HepG2 (cell line): ENCODE measurements around the gene CEL. TPM values are rescaled to one million over a fixed set of nuclear protein-coding genes. Genes with fewer than 3 reads are reported as not detected.

Experiments
- ATAC-seq: fragments of 200-7000 bp; cut with Tn5 transposase; 3 replicates; pipeline ENCODE4 v1.9.1; 2020; ENCODE audit warnings: mild to moderate bottlenecking, moderate library complexity
- BruUV-seq: library from RNA; stranded (reverse); fragments of 400-500 nt; replicated peaks from 2 replicates; lab custom pipeline; 2021; lab: Mats Ljungman, UMichigan
- CTCF ChIA-PET: fragments of 300-600 bp; formaldehyde crosslinking; extraction: SDS; loops from one replicate; lab custom pipeline; 2021; ENCODE audit warnings: low total read pairs, inconsistent platforms, low intra/inter-chr PET ratio; lab: Yijun Ruan, JAX
- POLR2A ChIA-PET: fragments of 350-600 bp; sonication (Branson Sonifier 250); formaldehyde crosslinking; loops from one replicate; lab custom pipeline; 2020; ENCODE audit warnings: antibody characterized with exemption, inconsistent platforms; lab: Yijun Ruan, JAX
- DNase-seq: peaks from one replicate; pipeline ENCODE4 v3.0.0-alpha.2; 2015; ENCODE audit warnings: low spot score
- FAIRE-seq: peaks from 3 replicates; lab custom pipeline; 2011; peaks lifted over from hg19 to GRCh38; lab: Jason Lieb, UNC
- H2AFZ ChIP-seq: one replicate; pipeline ENCODE4 v1.6.1; 2011; ENCODE audit warnings: low read length, inconsistent platforms
- H3K27ac ChIP-seq: fragments of 300-600 bp; 3 replicates; pipeline ENCODE4 v1.8.0; 2011; ENCODE audit warnings: mixed run types, mild to moderate bottlenecking, mixed read lengths, low read length, inconsistent platforms; ENCODE audit not compliant: insufficient read depth; ENCODE audit errors: extremely low read length
- H3K27me3 ChIP-seq, 2 experiments: fragments of 200-600 bp in 1 of 2; 2 replicates in 1 of 2; 3 replicates in 1 of 2; pipeline versions ENCODE4 v1.6.0 to v1.8.0; 2011; ENCODE audit warnings: low read length in 2 of 2, mild to moderate bottlenecking in 2 of 2, moderate library complexity in 2 of 2, inconsistent platforms in 1 of 2; ENCODE audit not compliant: insufficient read depth in 2 of 2, control insufficient read depth in 1 of 2
- H3K36me3 ChIP-seq, 2 experiments: fragments of 200-600 bp in 1 of 2; replicated peaks in 1 of 2; 2 replicates in 1 of 2; 3 replicates in 1 of 2; pipeline versions ENCODE4 v1.5.1 to v1.8.0; 2011; ENCODE audit warnings: low read length in 2 of 2, inconsistent platforms in 1 of 2; ENCODE audit not compliant: insufficient read depth in 2 of 2, control insufficient read depth in 1 of 2
- H3K4me1 ChIP-seq: 2 replicates; pipeline ENCODE4 v1.5.1; 2012; ENCODE audit warnings: low read length, inconsistent platforms; ENCODE audit not compliant: insufficient read depth
- H3K4me2 ChIP-seq: 2 replicates; pipeline ENCODE4 v1.6.0; 2011; ENCODE audit warnings: low read depth, low read length, inconsistent platforms
- H3K4me3 ChIP-seq, 3 experiments: fragments of 200-600 bp in 1 of 3; sonication (generic), shearing (Covaris generic) in 1 of 3; replicated peaks in 1 of 3; 2 replicates each; pipeline ENCODE4 v1.5.1; 2011 to 2016; ENCODE audit warnings: low read length in 3 of 3, inconsistent platforms in 2 of 3, low read depth in 2 of 3, mild to moderate bottlenecking in 2 of 3, control low read depth in 1 of 3, mixed read lengths in 1 of 3; ENCODE audit not compliant: insufficient read depth in 1 of 3
- H3K79me2 ChIP-seq: one replicate; pipeline ENCODE4 v1.6.1; 2011; ENCODE audit warnings: low read length, inconsistent platforms; ENCODE audit not compliant: insufficient read depth
- H3K9ac ChIP-seq: 2 replicates; pipeline ENCODE4 v1.6.0; 2011; ENCODE audit warnings: mild to moderate bottlenecking, low read depth, low read length, inconsistent platforms; ENCODE audit not compliant: insufficient read depth
- H3K9me3 ChIP-seq: 2 replicates; pipeline ENCODE4 v1.5.1; 2012; ENCODE audit warnings: mild to moderate bottlenecking, low read length
- H4K20me1 ChIP-seq: 2 replicates; pipeline ENCODE4 v1.6.0; 2011; ENCODE audit warnings: inconsistent platforms, mild to moderate bottlenecking, low read length, moderate library complexity; ENCODE audit not compliant: insufficient read depth
- AGO2 ChIP-seq: fragments of 200-400 bp; formaldehyde crosslinking; optimal IDR thresholded peaks from 2 replicates; pipeline ENCODE3; 2017; ENCODE audit warnings: mild to moderate bottlenecking, low read depth, low read length, moderate library complexity
- ATRX ChIP-seq: sonication (generic); formaldehyde crosslinking; IDR thresholded peaks from 2 replicates; pipeline ENCODE4 v1.4.0; 2020; ENCODE audit warnings: missing genetic modification reagents, borderline replicate concordance
- HDAC6 ChIP-seq: fragments of 200-600 bp; sonication (generic); IDR thresholded peaks from 2 replicates; pipeline ENCODE4 v1.7.0; 2017; ENCODE audit warnings: mild to moderate bottlenecking, antibody characterized with exemption, low read length, low read depth
- MBD4 ChIP-seq: IDR thresholded peaks from 2 replicates; pipeline ENCODE4 v1.6.1; 2012; ENCODE audit warnings: low read length, inconsistent platforms, borderline replicate concordance
- NR2C2 ChIP-seq: sonication (generic); formaldehyde crosslinking; IDR thresholded peaks from 2 replicates; pipeline ENCODE4 v1.4.0; 2020; ENCODE audit warnings: missing genetic modification reagents, mild to moderate bottlenecking, moderate library complexity, borderline replicate concordance
- NR3C1 ChIP-seq: sonication (generic); formaldehyde crosslinking; IDR thresholded peaks from 2 replicates; pipeline ENCODE4 v1.4.0; 2020; ENCODE audit warnings: missing genetic modification reagents
- ZNF253 ChIP-seq: sonication (generic); formaldehyde crosslinking; IDR thresholded peaks from 2 replicates; pipeline ENCODE4 v1.8.0; 2022; ENCODE audit warnings: mild to moderate bottlenecking, missing genetic modification reagents, borderline replicate concordance
- WGBS: methylation state at CpG from one replicate; pipeline ENCODE4 v1.1.6; 2017; ENCODE audit warnings: low lambda C conversion rate; 5-methylcytosine and 5-hydroxymethylcytosine counted together
- in situ Hi-C: cut with HindIII; loops from 2 replicates; pipeline ENCODE4 v1.10.0; 2017; ENCODE audit warnings: low pct_unique_long_range_greater_than_20kb; ENCODE audit not compliant: extremely low pct_ligation_motif_present
- intact Hi-C: fragments of 100-400 bp; cut with micrococcal nuclease; formaldehyde crosslinking; loops from one replicate; pipeline ENCODE4 v1.10.0; 2022; ENCODE audit not compliant: unreplicated experiment
- polyA plus RNA-seq, 8 experiments: library from polyadenylated mRNA; depleted of rRNA in 3 of 8; stranded (reverse) in 7 of 8; unstranded in 1 of 8; fragments of >200 nt; fragmentation: Illumina TruSeq in 4 of 8; extraction: Trizol in 4 of 8; gene quantifications; 2 replicates each; pipeline versions ENCODE4 v1.2.1 to v1.2.3, GENCODE V29; 2011 to 2016; ENCODE audit warnings: low read depth in 4 of 8, missing spikeins in 1 of 8, mixed read lengths in 1 of 8; ENCODE audit not compliant: insufficient read depth in 1 of 8
- total RNA-seq, 5 experiments: library from RNA; depleted of rRNA; stranded (reverse); fragments of >200 nt; fragmentation: Illumina TruSeq; extraction: Trizol; gene quantifications; 2 replicates each; pipeline ENCODE4 v1.2.3, GENCODE V29; 2016; ENCODE audit warnings: low read depth in 1 of 5
- TF ChIP-seq, protein P1 (sequence below): sonication (generic); formaldehyde crosslinking; IDR thresholded peaks from 2 replicates; pipeline ENCODE4 v1.5.0; 2020; ENCODE audit warnings: mild to moderate bottlenecking, missing genetic modification reagents
- TF ChIP-seq, protein P2 (sequence below): sonication (generic); formaldehyde crosslinking; conservative IDR thresholded peaks from 2 replicates; pipeline ENCODE4 v1.4.0; 2020; ENCODE audit warnings: missing genetic modification reagents
- TF ChIP-seq, protein P3 (sequence below): sonication (generic); formaldehyde crosslinking; IDR thresholded peaks from 2 replicates; pipeline ENCODE4 v1.8.0; 2022; ENCODE audit warnings: missing genetic modification reagents, mild to moderate bottlenecking, borderline replicate concordance

The CEL gene
- total and polyA plus RNA-seq, 2 of the 13 experiments (the other 11 are each of a cell fraction or from before 2014, with no cell fraction given) = 0.63 to 1.5 TPM

DNA sequence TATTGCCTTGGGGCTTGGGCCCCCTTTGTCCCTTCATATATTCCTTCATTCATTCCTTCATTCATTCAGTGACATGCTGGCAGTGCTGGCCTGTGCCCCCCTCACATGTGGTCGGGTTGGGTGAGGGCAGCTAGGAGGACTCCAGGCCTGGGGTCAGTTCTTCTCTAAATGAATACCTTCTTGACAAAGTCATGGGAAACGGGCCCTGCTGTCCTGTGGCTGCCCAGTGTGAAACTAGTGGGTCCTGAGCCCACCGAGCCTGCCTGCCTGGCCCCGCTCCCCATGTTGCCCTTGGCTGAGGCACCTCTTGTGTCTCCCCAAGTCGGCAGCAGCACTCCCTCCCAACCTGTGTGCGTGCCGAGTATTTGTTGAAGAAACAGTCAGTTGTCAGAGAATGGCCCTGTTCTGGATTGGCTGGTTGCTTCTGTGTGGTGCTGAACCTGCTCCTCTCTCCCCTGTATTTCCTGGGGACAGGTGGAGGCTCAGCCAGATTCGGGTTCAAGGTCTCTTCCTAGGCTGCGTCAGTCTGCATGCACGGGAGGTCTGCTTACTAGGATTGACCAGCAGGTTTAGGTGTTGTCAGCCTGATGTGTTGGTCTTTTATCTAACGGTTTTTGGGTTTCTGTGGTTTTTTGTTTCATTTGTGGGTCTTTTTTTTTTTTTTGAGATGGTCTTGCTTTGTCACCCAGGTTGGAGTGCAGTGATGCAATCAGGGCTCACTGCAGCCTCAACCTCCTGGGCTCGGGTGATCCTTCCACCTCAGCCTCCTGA, 3.0 kb upstream of the CEL start:
- in situ Hi-C loops = no loop called here
- ChIA-PET POLR2A (no interaction called here), CTCF (no interaction called here)
- no peak overlapping the region for H3K27ac ChIP-seq
- intact Hi-C loops = no loop called here
- no TSS peak for BruUV-seq
- DNase-seq = no peak
- no peaks in the 10 kb centered on the region for H3K27me3 ChIP-seq
- FAIRE-seq = peak; percentile 40
- TF ChIP-seq, protein P1, sequence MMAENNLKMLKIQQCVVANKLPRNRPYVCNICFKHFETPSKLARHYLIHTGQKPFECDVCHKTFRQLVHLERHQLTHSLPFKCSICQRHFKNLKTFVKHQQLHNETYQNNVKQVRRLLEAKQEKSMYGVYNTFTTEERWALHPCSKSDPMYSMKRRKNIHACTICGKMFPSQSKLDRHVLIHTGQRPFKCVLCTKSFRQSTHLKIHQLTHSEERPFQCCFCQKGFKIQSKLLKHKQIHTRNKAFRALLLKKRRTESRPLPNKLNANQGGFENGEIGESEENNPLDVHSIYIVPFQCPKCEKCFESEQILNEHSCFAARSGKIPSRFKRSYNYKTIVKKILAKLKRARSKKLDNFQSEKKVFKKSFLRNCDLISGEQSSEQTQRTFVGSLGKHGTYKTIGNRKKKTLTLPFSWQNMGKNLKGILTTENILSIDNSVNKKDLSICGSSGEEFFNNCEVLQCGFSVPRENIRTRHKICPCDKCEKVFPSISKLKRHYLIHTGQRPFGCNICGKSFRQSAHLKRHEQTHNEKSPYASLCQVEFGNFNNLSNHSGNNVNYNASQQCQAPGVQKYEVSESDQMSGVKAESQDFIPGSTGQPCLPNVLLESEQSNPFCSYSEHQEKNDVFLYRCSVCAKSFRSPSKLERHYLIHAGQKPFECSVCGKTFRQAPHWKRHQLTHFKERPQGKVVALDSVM (CRISPR knock-in tag) = 0 out of 2 replicates have a peak, but pooled peaks have one; percentile 19
- TF ChIP-seq MBD4 (no peak), AGO2 (peak; percentile 12)
- no peaks in the 10 kb centered on the region for H4K20me1 ChIP-seq
- no peak for ATAC-seq
- H3K9me3 ChIP-seq = no peaks in the 10 kb centered on the region
- no peak overlapping the region for H3K4me3 ChIP-seq
- WGBS = 87% methylated on average over 12 of the region's 12 CpGs
- no peaks in the 10 kb centered on the region for H3K79me2 ChIP-seq
- no peak overlapping the region for H3K9ac ChIP-seq
- peaks cover 34% of the 10 kb centered on the region for H3K4me1 ChIP-seq
- H2AFZ ChIP-seq = no peak overlapping the region
- no peak overlapping the region for H3K4me2 ChIP-seq
- peaks cover 20 to 35% of the 10 kb centered on the region in 2 experiments; a peak in 4 of 5 replicates for H3K36me3 ChIP-seq

GRCh38 chr9:133059623-133060022, 2.2 kb upstream of the CEL start:
- TSS peak; percentile 35 for BruUV-seq
- intact Hi-C loops (no loop called here), in situ Hi-C loops (no loop called here)
- H3K36me3 ChIP-seq = peaks cover 14 to 27% of the 10 kb centered on the region in 2 experiments; a peak in 4 of 5 replicates
- WGBS = 88% methylated on average over 4 of the region's 7 CpGs
- no peaks in the 10 kb centered on the region for H3K9me3 ChIP-seq
- TF ChIP-seq ZNF253 (CRISPR knock-in tag) (no peak), HDAC6 (no peak), ATRX (CRISPR knock-in tag) (no peak), NR2C2 (CRISPR knock-in tag) (no peak), NR3C1 (CRISPR knock-in tag) (no peak)
- TF ChIP-seq, protein P2, sequence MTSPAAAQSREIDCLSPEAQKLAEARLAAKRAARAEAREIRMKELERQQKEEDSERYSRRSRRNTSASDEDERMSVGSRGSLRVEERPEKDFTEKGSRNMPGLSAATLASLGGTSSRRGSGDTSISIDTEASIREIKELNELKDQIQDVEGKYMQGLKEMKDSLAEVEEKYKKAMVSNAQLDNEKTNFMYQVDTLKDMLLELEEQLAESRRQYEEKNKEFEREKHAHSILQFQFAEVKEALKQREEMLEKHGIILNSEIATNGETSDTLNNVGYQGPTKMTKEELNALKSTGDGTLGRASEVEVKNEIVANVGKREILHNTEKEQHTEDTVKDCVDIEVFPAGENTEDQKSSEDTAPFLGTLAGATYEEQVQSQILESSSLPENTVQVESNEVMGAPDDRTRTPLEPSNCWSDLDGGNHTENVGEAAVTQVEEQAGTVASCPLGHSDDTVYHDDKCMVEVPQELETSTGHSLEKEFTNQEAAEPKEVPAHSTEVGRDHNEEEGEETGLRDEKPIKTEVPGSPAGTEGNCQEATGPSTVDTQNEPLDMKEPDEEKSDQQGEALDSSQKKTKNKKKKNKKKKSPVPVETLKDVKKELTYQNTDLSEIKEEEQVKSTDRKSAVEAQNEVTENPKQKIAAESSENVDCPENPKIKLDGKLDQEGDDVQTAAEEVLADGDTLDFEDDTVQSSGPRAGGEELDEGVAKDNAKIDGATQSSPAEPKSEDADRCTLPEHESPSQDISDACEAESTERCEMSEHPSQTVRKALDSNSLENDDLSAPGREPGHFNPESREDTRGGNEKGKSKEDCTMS (CRISPR knock-in tag) = no peak
- TF ChIP-seq, protein P3, sequence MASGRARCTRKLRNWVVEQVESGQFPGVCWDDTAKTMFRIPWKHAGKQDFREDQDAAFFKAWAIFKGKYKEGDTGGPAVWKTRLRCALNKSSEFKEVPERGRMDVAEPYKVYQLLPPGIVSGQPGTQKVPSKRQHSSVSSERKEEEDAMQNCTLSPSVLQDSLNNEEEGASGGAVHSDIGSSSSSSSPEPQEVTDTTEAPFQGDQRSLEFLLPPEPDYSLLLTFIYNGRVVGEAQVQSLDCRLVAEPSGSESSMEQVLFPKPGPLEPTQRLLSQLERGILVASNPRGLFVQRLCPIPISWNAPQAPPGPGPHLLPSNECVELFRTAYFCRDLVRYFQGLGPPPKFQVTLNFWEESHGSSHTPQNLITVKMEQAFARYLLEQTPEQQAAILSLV (CRISPR knock-in tag) = no peak
- no peaks in the 10 kb centered on the region for H3K27me3 ChIP-seq
- peaks cover 34% of the 10 kb centered on the region for H3K4me1 ChIP-seq
- ATAC-seq (no peak), FAIRE-seq (no peak), DNase-seq (no peak)
- no peak overlapping the region for H3K4me3 ChIP-seq
- H2AFZ ChIP-seq = no peak overlapping the region
- H3K4me2 ChIP-seq = no peak overlapping the region
- no peak overlapping the region for H3K27ac ChIP-seq
- H3K79me2 ChIP-seq = no peaks in the 10 kb centered on the region
- no peaks in the 10 kb centered on the region for H4K20me1 ChIP-seq
- ChIA-PET POLR2A (interaction anchor here (1.3 kb wide), 1 partner anchor 29 kb away, joined by 6 read pairs; the partner anchor contains the start of gene GTF3C5), CTCF (no interaction called here)
- no peak overlapping the region for H3K9ac ChIP-seq
